Neuronal stem cell (in vitro differentiated cells): Measurements from ENCODE around the gene ABCA10.
"Not testable (repeated sequence)": the region's sequence is repeated elsewhere in the genome, so short reads cannot be mapped to it uniquely, and the experiment has no call there.

ENCODE experiments used
- DNase-seq: peaks from one replicate; pipeline ENCODE4 v3.0.0-alpha.2; 2013; ENCODE audit warnings: low spot score
- H2AFZ ChIP-seq: one replicate; pipeline ENCODE4 v1.6.1; 2013; ENCODE audit warnings: mild to moderate bottlenecking, low read length, inconsistent platforms
- H2AK5ac ChIP-seq: 2 replicates; pipeline ENCODE4 v1.6.1; 2013; ENCODE audit warnings: low read depth, mild to moderate bottlenecking, inconsistent platforms, low read length, moderate library complexity, mixed read lengths
- H2BK120ac ChIP-seq: 2 replicates; pipeline ENCODE4 v1.6.1; 2013; ENCODE audit warnings: low read depth, mild to moderate bottlenecking, inconsistent platforms, low read length, moderate library complexity, mixed read lengths
- H2BK12ac ChIP-seq: one replicate; pipeline ENCODE4 v1.6.1; 2013; ENCODE audit warnings: low read length, inconsistent platforms
- H2BK15ac ChIP-seq: 2 replicates; pipeline ENCODE4 v1.6.1; 2013; ENCODE audit warnings: mild to moderate bottlenecking, low read length, inconsistent platforms, mixed read lengths
- H2BK5ac ChIP-seq: one replicate; pipeline ENCODE4 v1.6.1; 2013; ENCODE audit warnings: inconsistent platforms, mild to moderate bottlenecking, low read length, moderate library complexity
- H3K14ac ChIP-seq: one replicate; pipeline ENCODE4 v1.6.1; 2013; ENCODE audit warnings: low read length, inconsistent platforms
- H3K18ac ChIP-seq: 2 replicates; pipeline ENCODE4 v1.6.1; 2013; ENCODE audit warnings: low read length, inconsistent platforms
- H3K23ac ChIP-seq: 2 replicates; pipeline ENCODE4 v1.6.1; 2013; ENCODE audit warnings: low read depth, mild to moderate bottlenecking, mixed read lengths, low read length, inconsistent platforms; ENCODE audit not compliant: poor library complexity
- H3K27ac ChIP-seq: replicated peaks from 3 replicates; pipeline ENCODE4 v1.5.1; 2013; ENCODE audit warnings: low read length, inconsistent platforms
- H3K27me3 ChIP-seq, 3 experiments: 2 replicates each; pipeline ENCODE4 v1.6.1; 2013; ENCODE audit warnings: low read length in 3 of 3, mild to moderate bottlenecking in 2 of 3, inconsistent platforms in 1 of 3, low read depth in 1 of 3, mixed read lengths in 1 of 3, moderate library complexity in 1 of 3; ENCODE audit not compliant: control insufficient read depth in 3 of 3, insufficient read depth in 3 of 3
- H3K36me3 ChIP-seq, 2 donors: replicated peaks in 1 of 2; 2 replicates each; pipeline ENCODE4 v1.6.1; 2013; ENCODE audit warnings: low read length in 2 of 2; ENCODE audit not compliant: control insufficient read depth in 2 of 2, insufficient read depth in 2 of 2
- H3K4ac ChIP-seq: 2 replicates; pipeline ENCODE4 v1.6.1; 2013; ENCODE audit warnings: inconsistent platforms, mild to moderate bottlenecking, low read length, moderate library complexity
- H3K4me1 ChIP-seq, 2 donors: 1 replicate in 1 of 2; 2 replicates in 1 of 2; pipeline ENCODE4 v1.6.1; 2013; ENCODE audit warnings: low read length in 2 of 2, low read depth in 1 of 2; ENCODE audit not compliant: control insufficient read depth in 2 of 2, insufficient read depth in 1 of 2
- H3K4me2 ChIP-seq: one replicate; pipeline ENCODE4 v1.6.1; 2013; ENCODE audit warnings: mild to moderate bottlenecking, low read length, inconsistent platforms; ENCODE audit not compliant: insufficient read depth, poor library complexity, severe bottlenecking
- H3K4me3 ChIP-seq, 2 donors: 2 replicates each; pipeline ENCODE4 v1.5.1; 2013; ENCODE audit warnings: low read length in 2 of 2, mild to moderate bottlenecking in 2 of 2, inconsistent platforms in 1 of 2, moderate library complexity in 1 of 2
- H3K79me1 ChIP-seq: one replicate; pipeline ENCODE4 v1.6.1; 2013; ENCODE audit warnings: low read depth, mild to moderate bottlenecking, inconsistent platforms, low read length, moderate library complexity
- H3K9ac ChIP-seq: one replicate; pipeline ENCODE4 v1.6.1; 2013; ENCODE audit warnings: mild to moderate bottlenecking, low read depth, low read length, inconsistent platforms; ENCODE audit not compliant: poor library complexity
- H3K9me3 ChIP-seq, 2 donors: replicated peaks in 1 of 2; 2 replicates each; pipeline versions ENCODE3 to v1.6.1; 2013; ENCODE audit warnings: low read length in 2 of 2, mild to moderate bottlenecking in 2 of 2, inconsistent platforms in 1 of 2, low read depth in 1 of 2, mixed read lengths in 1 of 2, moderate library complexity in 1 of 2; ENCODE audit not compliant: control insufficient read depth in 2 of 2, insufficient read depth in 1 of 2
- H4K8ac ChIP-seq: one replicate; pipeline ENCODE4 v1.6.1; 2013; ENCODE audit warnings: low read depth, mild to moderate bottlenecking, inconsistent platforms, low read length, moderate library complexity
- H4K91ac ChIP-seq: one replicate; pipeline ENCODE4 v1.6.1; 2013; ENCODE audit warnings: low read length, low read depth, mild to moderate bottlenecking, inconsistent platforms; ENCODE audit not compliant: poor library complexity
- WGBS, 2 donors: extraction: QIAGEN DNeasy Blood & Tissue Kit; methylation state at CpG; one replicate each; pipeline ENCODE4 v1.1.7; 2013; ENCODE audit warnings: missing lambda C conversion rate in 2 of 2, mixed read lengths in 1 of 2; ENCODE audit not compliant: insufficient read length in 2 of 2, insufficient replicate concordance in 1 of 2; ENCODE audit errors: extremely low coverage in 2 of 2; 5-methylcytosine and 5-hydroxymethylcytosine counted together

The ABCA10 gene

DNA sequence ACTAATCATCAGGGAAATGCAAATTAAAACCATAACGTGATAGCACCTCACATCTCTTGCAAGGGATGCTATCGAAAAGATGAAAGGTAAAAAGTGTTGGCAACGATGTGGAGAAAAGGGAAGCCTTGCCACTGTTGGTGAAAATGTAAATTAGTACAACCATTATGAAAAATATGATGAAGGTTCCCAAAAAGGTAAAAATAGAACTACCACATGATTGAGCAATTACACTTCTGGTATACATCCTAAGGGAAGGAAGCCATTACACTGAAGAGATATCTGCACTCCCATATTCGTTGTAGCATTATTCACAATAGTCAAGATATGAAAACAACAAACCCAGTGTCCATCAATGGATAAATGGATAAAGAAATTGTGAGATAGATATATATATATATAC is 21.5 kb downstream of the ABCA10 start:
- Histone ChIP-seq H3K18ac (no peak overlapping the region), H2BK120ac (no peak overlapping the region), H3K4me1 (no peaks in the 10 kb centered on the region), H3K4ac (no peak overlapping the region), H3K14ac (no peak overlapping the region), H3K9ac (no peak overlapping the region), H3K79me1 (no peaks in the 10 kb centered on the region), H3K36me3 (no peaks in the 10 kb centered on the region), H2BK12ac (no peak overlapping the region), H2BK15ac (no peak overlapping the region), H3K27ac (no peak overlapping the region), H3K4me3 (no peak overlapping the region), H3K23ac (no peak overlapping the region), H3K4me2 (no peak overlapping the region), H4K91ac (no peak overlapping the region), H2AK5ac (no peak overlapping the region), H2BK5ac (no peak overlapping the region), H4K8ac (no peak overlapping the region), H3K9me3 (no peaks in the 10 kb centered on the region), H3K27me3 (no peaks in the 10 kb centered on the region), H2AFZ (no peak overlapping the region)
- no peak for DNase-seq
- no CpG with 5 or more reads among the region's 4 CpGs for WGBS, 2 donors

DNA sequence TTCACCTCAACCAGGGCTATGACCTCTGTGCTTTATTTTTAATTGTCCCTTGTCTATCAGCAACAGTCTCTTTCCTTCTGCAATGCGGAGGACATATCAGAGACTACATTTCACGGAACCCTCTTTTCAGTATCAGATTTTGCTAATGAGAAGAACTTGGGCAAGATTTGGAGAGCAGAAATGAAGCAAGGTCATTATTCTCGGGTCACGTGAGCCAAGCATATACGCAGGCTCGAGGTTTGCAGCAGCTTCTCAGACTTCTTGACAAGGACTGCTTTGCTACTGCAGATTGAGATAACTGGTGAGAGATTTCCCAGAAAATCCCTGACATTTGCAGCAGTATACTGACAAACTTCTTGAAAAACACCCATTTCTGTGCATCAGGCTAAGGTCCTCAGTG is 30.4 kb downstream of the ABCA10 start:
- Histone ChIP-seq H3K4me1 (no peaks in the 10 kb centered on the region), H3K9me3 (no peaks in the 10 kb centered on the region), H3K23ac (no peak overlapping the region), H2BK120ac (no peak overlapping the region), H3K18ac (no peak overlapping the region), H3K9ac (no peak overlapping the region), H3K14ac (no peak overlapping the region), H2BK15ac (no peak overlapping the region), H4K8ac (no peak overlapping the region), H3K27ac (no peak overlapping the region), H2AK5ac (no peak overlapping the region), H3K79me1 (no peaks in the 10 kb centered on the region), H3K4me2 (no peak overlapping the region), H4K91ac (no peak overlapping the region), H2BK5ac (no peak overlapping the region), H3K4ac (no peak overlapping the region), H2AFZ (no peak overlapping the region), H2BK12ac (no peak overlapping the region), H3K27me3 (no peaks in the 10 kb centered on the region), H3K36me3 (no peaks in the 10 kb centered on the region), H3K4me3 (no peak overlapping the region)
- no CpG with 5 or more reads among the region's 6 CpGs for WGBS, 2 donors
- DNase-seq: no peak

GRCh38 chr17:69196105-69196653 is 32.4 kb downstream of the ABCA10 start:
- H3K9ac ChIP-seq, H3K14ac ChIP-seq, H3K36me3 ChIP-seq, H3K27me3 ChIP-seq, H4K91ac ChIP-seq, H2BK5ac ChIP-seq, H4K8ac ChIP-seq, H2BK120ac ChIP-seq, H3K4me1 ChIP-seq, H3K4me2 ChIP-seq, H2AK5ac ChIP-seq, H3K9me3 ChIP-seq, H3K4ac ChIP-seq, H3K79me1 ChIP-seq, H2BK15ac ChIP-seq, H3K27ac ChIP-seq, H2BK12ac ChIP-seq, H3K23ac ChIP-seq, H2AFZ ChIP-seq, DNase-seq, H3K18ac ChIP-seq, H3K4me3 ChIP-seq: not testable (repeated sequence)
- no CpG with 5 or more reads among the region's 40 CpGs for WGBS, 2 donors

GRCh38 chr17:69192754-69193153 is 35.9 kb downstream of the ABCA10 start:
- no peak for DNase-seq
- Histone ChIP-seq H2BK12ac (no peak overlapping the region), H2AFZ (peak overlapping the region; percentile 33), H3K4me2 (no peak overlapping the region), H3K9ac (no peak overlapping the region), H4K8ac (no peak overlapping the region), H3K27ac (no peak overlapping the region), H3K36me3 (no peaks in the 10 kb centered on the region), H3K27me3 (no peaks in the 10 kb centered on the region), H3K79me1 (no peaks in the 10 kb centered on the region), H3K4me3 (no peak overlapping the region), H2AK5ac (no peak overlapping the region), H3K23ac (no peak overlapping the region), H3K4ac (no peak overlapping the region), H4K91ac (no peak overlapping the region), H2BK120ac (no peak overlapping the region), H3K4me1 (peaks cover 0 to 5% of the 10 kb centered on the region in 2 donors), H2BK5ac (no peak overlapping the region), H3K14ac (no peak overlapping the region), H3K9me3 (no peaks in the 10 kb centered on the region), H3K18ac (no peak overlapping the region), H2BK15ac (no peak overlapping the region)
